Esophagus (tissue), 2 donors: ENCODE data around the gene C1orf35. TPM values are rescaled to one million over a fixed set of nuclear protein-coding genes. Genes with fewer than 3 reads are reported as not detected.

Experiments used
- H3K27ac ChIP-seq, 2 donors: one replicate each; pipeline ENCODE4 v1.5.1; 2013; ENCODE audit warnings: low read depth in 2 of 2, mild to moderate bottlenecking in 2 of 2, inconsistent platforms in 1 of 2, low read length in 1 of 2, moderate library complexity in 1 of 2
- H3K27me3 ChIP-seq, 2 donors: one replicate each; pipeline ENCODE4 v1.6.1; 2013; ENCODE audit warnings: low read length in 2 of 2, control low read depth in 1 of 2, mild to moderate bottlenecking in 1 of 2; ENCODE audit not compliant: insufficient read depth in 2 of 2, control insufficient read depth in 1 of 2
- H3K36me3 ChIP-seq, 2 donors: one replicate each; pipeline ENCODE4 v1.6.1; 2013; ENCODE audit warnings: low read length in 1 of 2; ENCODE audit not compliant: control insufficient read depth in 2 of 2, insufficient read depth in 2 of 2
- H3K4me1 ChIP-seq, 2 donors: one replicate each; pipeline ENCODE4 v1.6.1; 2013; ENCODE audit warnings: low read length in 1 of 2; ENCODE audit not compliant: control insufficient read depth in 2 of 2, insufficient read depth in 2 of 2
- H3K4me3 ChIP-seq, 2 donors: one replicate each; pipeline ENCODE4 v1.5.1; 2013; ENCODE audit warnings: low read length in 2 of 2, mild to moderate bottlenecking in 2 of 2, low read depth in 1 of 2, moderate library complexity in 1 of 2
- H3K9me3 ChIP-seq, 2 donors: one replicate each; pipeline ENCODE4 v1.6.1; 2013; ENCODE audit warnings: mild to moderate bottlenecking in 2 of 2, low read depth in 1 of 2, low read length in 1 of 2, moderate library complexity in 1 of 2; ENCODE audit not compliant: control insufficient read depth in 2 of 2, insufficient read depth in 1 of 2
- WGBS, 2 donors: extraction: QIAGEN DNeasy Blood & Tissue Kit; methylation state at CpG; one replicate each; pipeline ENCODE4 v1.1.7; 2013; 5-methylcytosine and 5-hydroxymethylcytosine counted together
- polyA plus RNA-seq, 2 donors: library from polyadenylated mRNA; stranded (reverse); fragments of 200-250 nt; gene quantifications; one replicate each; pipeline ENCODE4 v1.2.3, GENCODE V29; 2013
- donor health status: healthy with polysubstance abuse.
- donor health status: Bipolar disorder and iron deficiency.

C1orf35 gene
- polyA plus RNA-seq, 2 donors, result 18.4 to 26.0 TPM

DNA sequence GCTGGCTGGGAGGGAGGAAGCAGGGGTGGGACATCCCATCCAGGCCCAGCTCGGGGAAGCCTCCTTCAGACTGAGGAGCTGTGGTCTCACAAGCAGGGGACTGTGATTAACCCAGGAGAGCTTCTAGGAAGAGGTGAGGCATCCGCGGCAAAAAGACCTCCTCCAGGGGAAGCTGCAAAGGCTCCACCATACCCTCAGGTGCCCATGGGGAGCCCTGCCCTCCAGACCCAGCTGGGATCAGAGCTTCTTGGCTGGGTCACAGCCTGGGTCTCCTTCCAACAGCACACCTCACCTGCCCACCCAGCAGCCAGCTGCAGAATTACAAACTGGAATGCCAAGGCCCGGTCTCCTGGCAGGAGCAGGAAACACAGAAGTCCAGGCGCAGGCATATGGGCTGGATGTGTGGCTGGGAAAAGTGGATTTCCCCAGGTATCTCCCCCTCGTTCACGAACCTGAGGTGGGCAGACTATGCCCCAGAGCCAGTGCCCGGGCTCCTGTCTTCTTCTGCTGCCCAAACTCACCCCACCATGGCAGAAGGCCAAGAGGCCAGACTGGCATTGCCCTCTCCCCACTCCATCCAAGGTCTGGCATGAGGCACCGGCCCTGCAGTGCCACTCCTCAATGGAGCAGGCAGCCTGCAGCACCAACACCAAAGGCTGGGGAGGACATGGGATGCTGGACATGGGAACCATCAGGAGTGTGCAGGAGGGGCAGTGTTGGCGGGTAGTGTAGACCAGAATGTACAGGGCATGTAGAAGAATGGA lies 36.1 kb downstream of the C1orf35 start:
- H3K36me3 ChIP-seq, result no peaks in the 10 kb centered on the region
- H3K9me3 ChIP-seq, result no peaks in the 10 kb centered on the region
- H3K4me3 ChIP-seq, result no peak overlapping the region
- H3K27me3 ChIP-seq, result no peaks in the 10 kb centered on the region
- H3K27ac ChIP-seq, result no peak overlapping the region
- 42 to 50% methylated on average over 10 of the region's 10 CpGs for WGBS, 2 donors
- H3K4me1 ChIP-seq, result no peaks in the 10 kb centered on the region

DNA sequence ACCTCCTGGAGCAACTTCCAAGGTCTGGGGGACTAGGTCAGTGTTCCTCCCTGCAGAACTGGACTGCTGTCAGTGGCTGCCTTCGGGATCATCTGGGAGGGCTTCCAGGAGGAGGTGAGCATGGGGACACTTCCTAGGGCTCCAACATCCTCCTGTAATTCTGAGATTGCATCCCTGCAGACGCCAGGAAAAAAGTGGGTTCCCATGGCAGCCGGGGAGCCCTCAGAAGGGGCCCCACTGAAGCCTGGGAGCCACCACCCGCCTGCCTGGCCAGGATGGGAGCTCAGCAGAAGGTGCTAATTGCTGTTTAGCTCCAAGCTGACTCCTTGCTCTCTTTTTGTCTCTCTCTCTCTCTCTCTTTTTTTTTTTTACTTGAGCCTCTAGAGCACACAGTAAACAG lies 36.7 kb downstream of the C1orf35 start:
- 30 to 42% methylated on average over 4 of the region's 4 CpGs for WGBS, 2 donors
- no peaks in the 10 kb centered on the region for H3K4me1 ChIP-seq
- no peak overlapping the region for H3K27ac ChIP-seq
- H3K36me3 ChIP-seq, result no peaks in the 10 kb centered on the region
- no peak overlapping the region for H3K4me3 ChIP-seq
- no peaks in the 10 kb centered on the region for H3K9me3 ChIP-seq
- no peaks in the 10 kb centered on the region for H3K27me3 ChIP-seq

DNA sequence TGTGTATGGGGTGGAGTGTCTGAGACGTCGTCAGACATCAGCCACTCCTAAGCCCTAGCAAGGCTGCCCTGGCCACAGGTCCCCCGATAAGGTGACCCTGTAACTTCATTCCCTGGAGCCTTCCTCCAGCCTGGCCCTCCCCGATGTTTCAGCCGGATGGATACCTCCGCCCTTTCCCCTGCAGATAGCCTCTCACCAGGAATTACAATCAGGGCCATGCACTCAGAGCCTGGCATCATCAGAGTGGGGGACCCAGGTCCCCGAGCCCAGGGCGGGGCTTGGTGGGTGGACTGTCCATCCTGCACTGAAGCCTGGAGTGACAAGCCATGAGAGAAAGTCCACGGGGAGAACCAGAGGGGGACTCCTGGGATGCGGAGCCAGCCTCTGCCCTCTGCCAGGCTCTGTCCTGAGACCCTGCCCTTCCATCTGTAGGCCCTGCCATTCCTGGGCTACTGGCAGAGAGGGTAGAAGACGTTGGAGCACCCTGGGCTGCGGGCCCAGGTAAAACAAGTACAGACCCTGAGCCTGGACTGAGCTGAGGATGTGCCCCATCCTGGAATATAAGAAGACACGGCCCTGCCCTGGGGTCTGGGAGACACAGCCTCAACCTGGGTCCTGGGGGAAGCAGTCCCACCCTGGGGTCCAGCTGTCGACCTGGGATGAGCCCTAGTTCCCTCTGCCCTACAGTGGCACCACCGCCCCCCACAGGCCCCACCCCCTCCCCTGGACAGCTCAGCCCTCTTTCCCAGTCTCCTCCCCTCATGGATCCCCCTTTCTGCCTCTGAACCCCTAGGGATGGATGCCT lies 37.4 kb downstream of the C1orf35 start:
- Histone ChIP-seq H3K36me3 (no peaks in the 10 kb centered on the region), H3K4me3 (no peak overlapping the region), H3K27me3 (no peaks in the 10 kb centered on the region), H3K9me3 (no peaks in the 10 kb centered on the region), H3K4me1 (no peaks in the 10 kb centered on the region), H3K27ac (no peak overlapping the region)
- 61 to 70% methylated on average over 15 of the region's 15 CpGs for WGBS, 2 donors

DNA sequence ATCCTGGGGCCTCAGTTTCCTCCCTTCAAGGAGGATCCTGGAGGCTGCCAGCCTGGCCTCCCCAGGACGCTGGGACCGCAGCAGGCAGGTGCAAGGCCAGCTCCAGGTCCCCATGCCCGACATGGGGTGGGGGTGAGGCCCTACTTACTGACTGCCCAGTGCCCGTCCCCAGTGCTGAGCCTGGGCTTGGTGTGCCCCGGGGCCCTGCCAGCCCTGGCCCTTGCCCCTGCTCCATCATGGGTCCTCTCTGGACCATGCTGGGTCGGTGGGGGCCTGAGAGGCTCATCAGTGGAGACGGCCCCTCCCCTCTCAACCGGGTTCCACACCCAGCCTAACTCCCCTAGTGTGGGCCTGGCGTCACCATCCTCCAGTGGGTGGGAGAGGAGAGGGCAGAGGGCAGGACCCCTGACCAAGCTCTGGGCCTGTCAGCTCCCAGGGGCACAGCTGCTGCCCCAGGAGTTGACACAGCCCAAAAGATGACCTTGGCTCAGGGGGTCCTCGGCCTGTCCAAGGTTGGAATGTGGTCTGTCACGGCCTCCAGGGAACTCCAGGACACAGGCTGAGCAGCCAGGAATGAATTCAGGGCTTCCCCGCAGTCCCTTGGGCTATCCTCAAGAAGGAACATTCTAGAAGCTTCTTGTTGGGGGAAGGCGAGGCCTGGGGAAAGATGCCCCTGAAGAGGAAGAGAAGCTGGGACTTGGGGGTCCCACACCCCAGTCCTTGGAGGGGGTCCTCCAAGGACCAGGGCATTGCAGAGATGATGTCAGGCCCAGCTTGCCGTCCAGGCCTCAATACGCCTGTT lies 38.2 kb downstream of the C1orf35 start:
- Histone ChIP-seq H3K9me3 (no peaks in the 10 kb centered on the region), H3K27me3 (no peaks in the 10 kb centered on the region), H3K36me3 (no peaks in the 10 kb centered on the region), H3K27ac (no peak overlapping the region), H3K4me1 (peaks cover 0 to 1% of the 10 kb centered on the region in 2 donors), H3K4me3 (no peak overlapping the region)
- 67 to 73% methylated on average over 13 to 15 of the region's 15 CpGs for WGBS, 2 donors

DNA sequence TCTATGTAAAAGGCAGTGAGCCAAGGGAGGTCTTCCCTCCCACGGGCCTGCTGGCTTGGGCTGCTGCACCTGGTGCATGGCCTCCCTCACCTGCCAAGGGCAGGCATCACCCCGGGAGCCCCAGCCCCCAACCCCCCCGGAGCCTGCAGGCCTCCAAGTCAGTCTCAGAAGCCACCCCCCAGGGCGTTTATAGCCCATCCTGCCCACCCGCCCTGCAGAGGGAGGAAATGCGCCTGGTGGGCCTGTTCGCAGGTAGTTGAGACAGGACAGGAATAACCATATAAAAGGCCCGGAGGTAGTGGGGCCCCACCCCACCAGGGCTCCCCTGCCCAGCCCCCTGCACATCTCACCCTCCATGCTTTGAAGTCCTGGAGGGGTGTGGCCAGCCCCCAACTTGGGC lies 38.8 kb downstream of the C1orf35 start:
- no peaks in the 10 kb centered on the region for H3K36me3 ChIP-seq
- WGBS, 2 donors, result 49 to 52% methylated on average over 8 of the region's 8 CpGs
- no peak overlapping the region for H3K4me3 ChIP-seq
- H3K4me1 ChIP-seq, result peaks cover 0 to 3% of the 10 kb centered on the region in 2 donors
- H3K27me3 ChIP-seq, result no peaks in the 10 kb centered on the region
- peaks cover 0 to under 1% of the 10 kb centered on the region in 2 donors for H3K9me3 ChIP-seq
- H3K27ac ChIP-seq, result no peak overlapping the region

DNA sequence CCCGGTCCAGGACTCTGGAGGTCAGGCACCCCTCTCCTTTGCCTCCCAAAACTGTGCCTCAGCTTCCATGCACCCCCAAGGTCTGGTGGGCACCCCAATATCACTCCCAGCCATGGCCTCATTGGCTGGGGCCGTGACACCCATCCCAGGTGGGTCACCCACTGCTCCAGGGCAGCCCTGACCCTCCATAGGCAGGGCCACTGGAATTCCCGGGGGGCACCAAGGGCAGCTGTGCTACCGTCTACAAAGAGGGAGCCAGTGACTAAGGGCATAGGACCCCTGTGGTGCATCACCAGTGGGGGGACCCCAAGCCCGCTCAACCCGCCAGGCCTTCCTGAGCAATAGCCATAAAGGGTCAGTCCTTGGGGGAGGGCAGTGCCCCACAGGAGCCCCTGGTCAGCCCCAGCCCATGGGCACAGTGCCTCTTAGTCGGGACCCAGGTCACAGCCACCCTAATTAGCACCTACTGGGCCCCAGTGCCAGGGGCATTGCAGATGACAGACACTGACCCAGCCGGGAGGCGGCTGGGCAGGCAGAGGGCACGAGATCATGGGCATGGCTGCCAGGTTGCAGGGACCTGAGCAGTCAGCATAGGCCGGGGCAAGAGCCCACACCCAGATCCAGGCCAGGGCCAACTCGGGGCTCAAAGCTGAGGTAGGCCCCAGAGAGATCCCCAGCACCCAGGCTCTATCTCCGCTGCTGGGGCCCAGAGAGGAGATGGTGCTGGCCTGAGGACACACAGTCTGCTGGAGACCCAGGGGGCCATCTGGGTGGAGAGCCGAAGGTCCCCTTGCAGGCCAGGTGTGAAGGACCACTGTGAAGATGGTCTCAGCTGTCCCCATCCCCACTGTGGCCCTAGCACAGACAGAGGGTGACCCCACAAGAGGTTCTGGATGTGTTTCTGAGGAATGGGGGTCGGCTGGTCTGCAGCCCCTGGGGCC lies 39.6 kb downstream of the C1orf35 start:
- Histone ChIP-seq H3K4me1 (peaks cover under 1 to 3% of the 10 kb centered on the region in 2 donors), H3K36me3 (no peaks in the 10 kb centered on the region), H3K9me3 (peaks cover 0 to 8% of the 10 kb centered on the region in 2 donors), H3K4me3 (no peak overlapping the region), H3K27me3 (no peaks in the 10 kb centered on the region), H3K27ac (no peak overlapping the region)
- 78 to 81% methylated on average over 14 to 15 of the region's 15 CpGs for WGBS, 2 donors

DNA sequence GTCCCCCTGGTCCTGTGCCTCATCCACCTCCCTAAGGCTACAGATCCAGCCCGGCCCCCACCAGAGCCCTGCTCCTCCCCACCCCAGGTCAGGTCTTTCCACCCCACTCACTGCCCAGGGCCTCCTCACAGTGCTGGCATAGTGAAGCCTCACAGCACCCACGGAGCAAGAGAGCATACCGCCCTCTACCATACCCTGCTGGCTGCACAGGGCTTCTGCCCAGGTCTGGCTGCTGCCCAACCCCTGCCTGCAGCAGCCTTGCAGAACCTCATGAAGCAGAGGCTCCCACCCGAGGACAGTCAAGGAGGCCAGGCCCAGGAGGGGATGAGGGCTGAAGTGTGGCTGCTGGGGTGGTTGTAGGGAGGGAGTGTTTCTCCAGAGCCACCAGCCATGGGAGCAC lies 40.3 kb downstream of the C1orf35 start:
- Histone ChIP-seq H3K4me3 (no peak overlapping the region), H3K36me3 (no peaks in the 10 kb centered on the region), H3K27ac (no peak overlapping the region), H3K27me3 (no peaks in the 10 kb centered on the region), H3K9me3 (peaks cover 4 to 12% of the 10 kb centered on the region in 2 donors), H3K4me1 (peaks cover 3% of the 10 kb centered on the region in 2 donors)
- 57 to 58% methylated on average over 4 of the region's 4 CpGs for WGBS, 2 donors

DNA sequence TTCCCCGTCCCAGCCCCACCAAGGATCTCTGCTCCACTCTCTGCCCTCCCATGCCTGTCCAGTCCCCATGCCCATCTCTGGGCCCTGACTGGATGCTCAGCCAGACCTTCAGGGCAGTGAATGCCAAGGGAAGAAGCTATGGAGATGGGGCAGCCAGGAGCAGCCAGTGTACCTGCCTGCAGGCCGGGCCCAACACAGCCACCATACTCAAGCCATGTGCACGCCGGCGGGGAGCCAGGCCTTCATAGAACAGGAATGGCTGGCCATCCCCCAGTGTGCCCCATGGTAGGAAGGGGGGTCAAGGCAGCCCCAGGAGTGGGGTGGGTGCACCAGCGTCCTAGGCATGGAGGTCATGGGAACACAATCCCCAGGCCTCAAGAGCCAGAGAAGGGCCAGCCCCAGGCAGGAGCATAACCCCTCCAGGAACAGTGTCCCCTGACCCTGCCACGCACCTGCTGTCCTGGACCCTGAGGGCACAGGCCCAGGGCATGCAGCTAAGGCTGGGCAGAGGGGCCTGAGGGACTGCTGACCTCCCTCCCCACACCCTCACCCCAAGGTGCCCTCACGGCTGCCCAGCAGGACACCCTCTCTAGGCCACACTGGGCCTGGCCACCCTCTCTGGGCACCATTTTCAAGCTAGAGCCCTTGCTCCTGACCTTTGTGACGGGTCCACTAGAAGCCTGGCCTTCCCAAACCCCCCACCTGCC lies 40.9 kb downstream of the C1orf35 start:
- 89 to 95% methylated on average over 8 to 9 of the region's 9 CpGs for WGBS, 2 donors
- no peaks in the 10 kb centered on the region for H3K36me3 ChIP-seq
- H3K27me3 ChIP-seq, result no peaks in the 10 kb centered on the region
- no peak overlapping the region for H3K4me3 ChIP-seq
- H3K27ac ChIP-seq, result no peak overlapping the region
- peaks cover 3% of the 10 kb centered on the region in 2 donors for H3K4me1 ChIP-seq
- H3K9me3 ChIP-seq, result peaks cover 4 to 12% of the 10 kb centered on the region in 2 donors
